ENCODE results near the gene ST6GAL1. TPM values are rescaled to one million over a fixed set of nuclear protein-coding genes. Genes with fewer than 3 reads are reported as not detected.

Gene ST6GAL1
- total and polyA plus RNA-seq, 2 of the 8 experiments (the other 6 are each of a cell fraction or from before 2014, with no cell fraction given): 62.8 to 80.9 TPM

- Histone ChIP-seq H2BK20ac (ENCODE audit: low read length) (no peak overlapping the region), H3K4ac (replicated peaks; ENCODE audit: insufficient read length, low read depth, low read length) (no peak overlapping the region), H3K9ac (replicated peaks in 1 of 4; ENCODE audit: extremely low read depth in 1 of 4, low read depth in 3 of 4, low read length in 3 of 4) (no peak overlapping the region), H3K23me2 (ENCODE audit: low read depth, low read length) (no peaks in the 10 kb centered on the region), H3K9me3 (ENCODE audit: insufficient read depth in 2 of 2, low read depth in 1 of 2, low read length in 1 of 2) (no peaks in the 10 kb centered on the region), H2AFZ (ENCODE audit: low read length) (no peak overlapping the region), H3K79me1 (ENCODE audit: low read depth, low read length) (peaks cover 9% of the 10 kb centered on the region; the same call in 1 of the 2 replicates), H3K4me1 (replicated peaks in 1 of 4; ENCODE audit: control insufficient read depth in 3 of 4, insufficient read depth in 4 of 4, low read length in 3 of 4) (peaks cover 0 to 3% (median 1%) of the 10 kb centered on the region in 4 experiments; a peak in 6 of 7 replicates), H2AK5ac (ENCODE audit: low read depth, low read length) (no peak overlapping the region), H3K27ac (ENCODE audit: low read depth, low read length) (no peak overlapping the region), H2BK12ac (ENCODE audit: low read depth, low read length) (no peak overlapping the region), H3K23ac (ENCODE audit: insufficient read length) (no peak overlapping the region), H2BK5ac (ENCODE audit: low read depth, low read length) (no peak overlapping the region), H3K56ac (replicated peaks; ENCODE audit: insufficient read length, low read depth, low read length) (no peak overlapping the region), H3K79me2 (ENCODE audit: control insufficient read depth in 1 of 2, insufficient read depth in 2 of 2, low read length in 2 of 2) (peaks cover 0 to 16% of the 10 kb centered on the region in 2 experiments; a peak in 3 of 4 replicates), H2BK15ac (ENCODE audit: low read length) (no peak overlapping the region), H3K27me3 (replicated peaks in 1 of 4; ENCODE audit: control insufficient read depth in 3 of 4, extremely low read depth in 1 of 4, insufficient read depth in 3 of 4, low read length in 3 of 4) (no peaks in the 10 kb centered on the region), H3K14ac (ENCODE audit: insufficient read length) (no peak overlapping the region), H4K20me1 (replicated peaks in 1 of 2; ENCODE audit: control insufficient read depth in 1 of 2, insufficient read depth in 2 of 2, low read length in 2 of 2) (peaks cover 2 to 7% of the 10 kb centered on the region in 2 experiments), H3K36me3 (ENCODE audit: control insufficient read depth in 2 of 4, insufficient read depth in 4 of 4, low read length in 3 of 4) (peaks cover 0 to 5% (median 3%) of the 10 kb centered on the region in 4 experiments; a peak in 3 of 8 replicates), H3K4me2 (ENCODE audit: insufficient read depth in 1 of 2, low read depth in 2 of 2, low read length in 2 of 2) (no peak overlapping the region), H3K4me3 (ENCODE audit: extremely low read depth in 1 of 4, insufficient read depth in 2 of 4, low read depth in 3 of 4, low read length in 4 of 4) (no peak overlapping the region), H4K91ac (replicated peaks; ENCODE audit: insufficient read length, low read length) (no peak overlapping the region), H3K18ac (ENCODE audit: extremely low read depth, low read length) (no peak overlapping the region), H2BK120ac (replicated peaks; ENCODE audit: low read depth, low read length) (no peak overlapping the region), H4K8ac (ENCODE audit: extremely low read depth, insufficient read depth, low read length) (no peak overlapping the region), H4K5ac (ENCODE audit: insufficient read length, low read depth, low read length) (no peak overlapping the region)
- ChIA-PET CTCF (ENCODE audit: partially characterized antibody) (interaction anchor here (0.8 kb wide), 1 partner anchor 9 kb away, joined by 3 read pairs; no protein-coding TSS in a partner anchor), POLR2A (ENCODE audit: partially characterized antibody) (interaction anchor here (1.3 kb wide), 1 partner anchor 14 kb away, joined by 4 read pairs; no protein-coding TSS in a partner anchor)
- no peak for DNase-seq (ENCODE audit: low read depth in 1 of 2, low spot score in 2 of 2)
- no peak for FAIRE-seq
- WGBS, 2 experiments (ENCODE audit: extremely low coverage in 1 of 2, insufficient coverage in 1 of 2, insufficient read length in 1 of 2, insufficient replicate concordance in 2 of 2, low coverage in 1 of 2, low lambda C conversion rate in 2 of 2, missing lambda C conversion rate in 1 of 2): 98% methylated on average over 4 of the region's 4 CpGs; no CpG with 5 or more reads in 1 of the 2 experiments
- TF ChIP-seq NANOG (IDR thresholded peaks at IDR 0.05; ENCODE audit: insufficient read depth, low read depth, low read length, poor library complexity, severe bottlenecking): no peak
- TF ChIP-seq CTCF (IDR thresholded peaks at IDR 0.05; ENCODE audit: control extremely low read depth in 1 of 3, insufficient read depth in 1 of 3, low read depth in 1 of 3, low read length in 3 of 3): no peak
- TF ChIP-seq BRCA1 (IDR thresholded peaks at IDR 0.05; ENCODE audit: low read depth, low read length): no peak
- TF ChIP-seq JUN (IDR thresholded peaks at IDR 0.05; ENCODE audit: low read depth, low read length): no peak
- no peak for TF ChIP-seq RNF2 (IDR thresholded peaks at IDR 0.05; ENCODE audit: borderline replicate concordance, low read depth, low read length, missing control alignments, poor library complexity, severe bottlenecking)
- TF ChIP-seq TAF7 (optimal IDR thresholded peaks at IDR 0.05; ENCODE audit: borderline replicate concordance, low read depth, low read length): no peak
- no peak for TF ChIP-seq CEBPB (IDR thresholded peaks at IDR 0.05; ENCODE audit: low read depth, low read length)
- TF ChIP-seq CTBP2 (IDR thresholded peaks at IDR 0.05; ENCODE audit: borderline replicate concordance, insufficient read depth, insufficient read length, low read length): no peak
- no peak for TF ChIP-seq ZNF274 (IDR thresholded peaks at IDR 0.05; ENCODE audit: borderline replicate concordance, extremely low read depth, low read length)
- no peak for TF ChIP-seq HDAC6 (IDR thresholded peaks at IDR 0.05; ENCODE audit: low read depth, low read length)
These were observed 82.9 kb downstream of the ST6GAL1 start for GRCh38 chr3:187013159-187013716.

All from H1 (cell line).